Suppressor macrophage treated with lipopolysaccharide for 4 hours (primary cell): ENCODE data around the gene CNTFR.
"Not testable (repeated sequence)": the region's sequence is repeated elsewhere in the genome, so short reads cannot be mapped to it uniquely, and the experiment has no call there.

Experiments used
- DNase-seq: peaks from one replicate; pipeline ENCODE4 v3.0.0-alpha.2; 2020

The CNTFR gene

GRCh38 chr9:34589636-34590380 lies at the start of gene CNTFR:
Gene CNTFR, minus strand, starts transcription at chr9:34589724. Its CDS starts 20,743 bp downstream, at chr9:34568981.
- no peak for DNase-seq

GRCh38 chr9:34639322-34639721 lies 49.8 kb upstream of the CNTFR start:
- not testable (repeated sequence) for DNase-seq

- no peak for DNase-seq
Observed at GRCh38 chr9:34638138-34638445, 48.6 kb upstream of the CNTFR start.

GRCh38 chr9:34637356-34638137 lies 48.0 kb upstream of the CNTFR start, which contains the start of gene SIGMAR1:
Gene SIGMAR1, minus strand, starts transcription at chr9:34637787. Its CDS starts 90 bp downstream, at chr9:34637697.
- DNase-seq: peak; percentile 94

GRCh38 chr9:34636791-34637355 lies 47.3 kb upstream of the CNTFR start:
- no peak for DNase-seq

GRCh38 chr9:34635556-34635955 lies 46.0 kb upstream of the CNTFR start:
- DNase-seq: no peak

- DNase-seq: no peak
Observed at GRCh38 chr9:34634551-34635248, 45.2 kb upstream of the CNTFR start.

- DNase-seq: peak; percentile 67
Observed at GRCh38 chr9:34633851-34634550, 44.5 kb upstream of the CNTFR start.

GRCh38 chr9:34633166-34633565 lies 43.6 kb upstream of the CNTFR start:
- DNase-seq: no peak

- no peak for DNase-seq
Observed at GRCh38 chr9:34630402-34631154, 41.1 kb upstream of the CNTFR start.

GRCh38 chr9:34629491-34629808 lies 39.9 kb upstream of the CNTFR start:
- DNase-seq: no peak

GRCh38 chr9:34628656-34629490 lies 39.3 kb upstream of the CNTFR start, which contains the start of gene ARID3C:
Gene ARID3C, minus strand, starts transcription at chr9:34629066. Its CDS starts 1,052 bp downstream, at chr9:34628014.
- DNase-seq: no peak

GRCh38 chr9:34627716-34628655 lies 38.5 kb upstream of the CNTFR start:
- DNase-seq: no peak

GRCh38 chr9:34625186-34625486 lies 35.6 kb upstream of the CNTFR start:
- no peak for DNase-seq

GRCh38 chr9:34624475-34625185 lies 35.1 kb upstream of the CNTFR start:
- no peak for DNase-seq

- DNase-seq: no peak
Observed at GRCh38 chr9:34623374-34624235, 34.1 kb upstream of the CNTFR start.

GRCh38 chr9:34620061-34620994 lies 30.8 kb upstream of the CNTFR start, which contains the start of gene DCTN3:
Gene DCTN3, minus strand, starts transcription at chr9:34620495. Its CDS starts 31 bp downstream, at chr9:34620464.
- peak; percentile 96 for DNase-seq
